ENCODE data around the gene ABCF3. TPM values are rescaled to one million over a fixed set of nuclear protein-coding genes. Genes with fewer than 3 reads are reported as not detected.

ABCF3 gene
- total and polyA plus RNA-seq, 2 donors (not counting 3 experiments of a cell fraction or from before 2014, with no cell fraction given), result 68.8 to 73.4 TPM

DNA sequence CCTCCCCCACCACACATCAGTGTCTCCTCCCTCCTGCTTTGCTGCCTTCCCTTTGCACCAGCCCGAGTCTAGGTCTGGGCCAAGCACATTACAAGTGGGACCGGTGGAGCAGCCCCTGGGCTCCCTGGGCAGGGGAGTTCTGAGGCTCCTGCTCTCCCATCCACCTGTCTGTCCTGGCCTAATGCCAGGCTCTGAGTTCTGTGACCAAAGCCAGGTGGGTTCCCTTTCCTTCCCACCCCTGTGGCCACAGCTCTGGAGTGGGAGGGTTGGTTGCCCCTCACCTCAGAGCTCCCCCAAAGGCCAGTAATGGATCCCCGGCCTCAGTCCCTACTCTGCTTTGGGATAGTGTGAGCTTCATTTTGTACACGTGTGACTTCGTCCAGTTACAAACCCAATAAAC is 2.3 kb upstream of the ABCF3 start:
- DNase-seq (ENCODE audit: low read depth, low spot score) (no peak), FAIRE-seq (no peak)
- Histone ChIP-seq H3K27me3 (ENCODE audit: control insufficient read depth in 2 of 2, insufficient read depth in 2 of 2, low read length in 2 of 2) (no peaks in the 10 kb centered on the region), H3K4me3 (replicated peaks in 1 of 3; ENCODE audit: insufficient read depth in 1 of 3, low read depth in 1 of 3, low read length in 3 of 3) (no peak overlapping the region), H3K4me1 (ENCODE audit: control insufficient read depth, extremely low read depth, insufficient read depth, low read length) (peaks cover 22% of the 10 kb centered on the region), H3K9ac (replicated peaks; ENCODE audit: extremely low read depth, insufficient read depth, low read length) (no peak overlapping the region), H3K9me3 (replicated peaks; ENCODE audit: control insufficient read depth, insufficient read depth, low read length) (no peaks in the 10 kb centered on the region), H3K9me1 (replicated peaks; ENCODE audit: control insufficient read depth, extremely low read depth, insufficient read depth, low read length) (no peaks in the 10 kb centered on the region), H3K4me2 (ENCODE audit: insufficient read depth, low read length) (no peak overlapping the region), H3K36me3 (ENCODE audit: control insufficient read depth in 2 of 2, extremely low read depth in 1 of 2, insufficient read depth in 2 of 2, low read length in 2 of 2) (peaks cover 34 to 55% of the 10 kb centered on the region in 2 experiments), H4K20me1 (replicated peaks; ENCODE audit: control insufficient read depth, extremely low read depth, insufficient read depth, low read length) (no peaks in the 10 kb centered on the region), H2AFZ (ENCODE audit: low read depth, low read length) (no peak overlapping the region), H3K79me2 (ENCODE audit: control insufficient read depth, insufficient read depth, low read length) (peaks cover 31% of the 10 kb centered on the region), H3K27ac (ENCODE audit: insufficient read depth, low read depth, low read length) (no peak overlapping the region)
- TF ChIP-seq MYC (IDR thresholded peaks at IDR 0.05; ENCODE audit: low read depth, low read length) (no peak), JUN (IDR thresholded peaks at IDR 0.05; ENCODE audit: borderline replicate concordance, insufficient read depth, insufficient read length, low read depth) (no peak), FOS (IDR thresholded peaks at IDR 0.05; ENCODE audit: borderline replicate concordance, insufficient read depth, low read length) (no peak), POLR2A (IDR thresholded peaks at IDR 0.05; ENCODE audit: low read depth, low read length) (no peak), GATA2 (IDR thresholded peaks at IDR 0.05; ENCODE audit: insufficient read depth, insufficient read length, low read depth, low read length) (no peak), EZH2 (IDR thresholded peaks at IDR 0.05; ENCODE audit: borderline replicate concordance, low read depth, low read length, severe bottlenecking) (no peak), POLR2AphosphoS5 (IDR thresholded peaks at IDR 0.05; ENCODE audit: insufficient read depth, low read depth, low read length) (no peak)
- TF ChIP-seq, protein P1, sequence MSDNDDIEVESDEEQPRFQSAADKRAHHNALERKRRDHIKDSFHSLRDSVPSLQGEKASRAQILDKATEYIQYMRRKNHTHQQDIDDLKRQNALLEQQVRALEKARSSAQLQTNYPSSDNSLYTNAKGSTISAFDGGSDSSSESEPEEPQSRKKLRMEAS (IDR thresholded peaks at IDR 0.05; ENCODE audit: insufficient read depth, insufficient read length), result no peak
- TF ChIP-seq, protein P2, sequence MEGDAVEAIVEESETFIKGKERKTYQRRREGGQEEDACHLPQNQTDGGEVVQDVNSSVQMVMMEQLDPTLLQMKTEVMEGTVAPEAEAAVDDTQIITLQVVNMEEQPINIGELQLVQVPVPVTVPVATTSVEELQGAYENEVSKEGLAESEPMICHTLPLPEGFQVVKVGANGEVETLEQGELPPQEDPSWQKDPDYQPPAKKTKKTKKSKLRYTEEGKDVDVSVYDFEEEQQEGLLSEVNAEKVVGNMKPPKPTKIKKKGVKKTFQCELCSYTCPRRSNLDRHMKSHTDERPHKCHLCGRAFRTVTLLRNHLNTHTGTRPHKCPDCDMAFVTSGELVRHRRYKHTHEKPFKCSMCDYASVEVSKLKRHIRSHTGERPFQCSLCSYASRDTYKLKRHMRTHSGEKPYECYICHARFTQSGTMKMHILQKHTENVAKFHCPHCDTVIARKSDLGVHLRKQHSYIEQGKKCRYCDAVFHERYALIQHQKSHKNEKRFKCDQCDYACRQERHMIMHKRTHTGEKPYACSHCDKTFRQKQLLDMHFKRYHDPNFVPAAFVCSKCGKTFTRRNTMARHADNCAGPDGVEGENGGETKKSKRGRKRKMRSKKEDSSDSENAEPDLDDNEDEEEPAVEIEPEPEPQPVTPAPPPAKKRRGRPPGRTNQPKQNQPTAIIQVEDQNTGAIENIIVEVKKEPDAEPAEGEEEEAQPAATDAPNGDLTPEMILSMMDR (IDR thresholded peaks at IDR 0.05; ENCODE audit: extremely low read depth in 1 of 2, insufficient read depth in 1 of 2, low read depth in 1 of 2, low read length in 2 of 2), result no peak
- intact Hi-C loops (cut with micrococcal nuclease) (loop anchor here (2.0 kb wide), 1 partner anchor 165 kb away; no protein-coding TSS in a partner anchor), dilution Hi-C loops (cut with MboI; ENCODE audit: extremely low pct_ligation_motif_present, low sequenced_read_pairs) (no loop called here)
- CTCF ChIA-PET, result interaction anchor here (0.7 to 3.7 kb wide), 6 partner anchors 9 to 288 kb away, joined by 3 to 25 read pairs (median 4); partner anchors contain the start of gene AP2M1
- POLR2A ChIA-PET, result no interaction called here
- TSS peak; percentile 50 for BruUV-seq (replicated peaks)
